WTC11 (cell line): Measurements from ENCODE around the gene UBL3. TPM values are rescaled to one million over a fixed set of nuclear protein-coding genes. Genes with fewer than 3 reads are reported as not detected.

ENCODE experiments used
- ATAC-seq: fragments of 200-7000 bp; cut with Tn5 transposase; 2 replicates; pipeline ENCODE4 v1.10.0; 2021; ENCODE audit warnings: mild to moderate bottlenecking, moderate library complexity
- CTCF ChIA-PET: fragments of 300-600 bp; sonication (Branson Sonifier 250); formaldehyde crosslinking; loops from one replicate; lab custom pipeline; 2021; ENCODE audit warnings: antibody characterized with exemption; lab: Charles Lee
- POLR2A ChIA-PET: fragments of 350-600 bp; sonication (Branson Sonifier 250); formaldehyde crosslinking; loops from one replicate; lab custom pipeline; 2021; ENCODE audit warnings: antibody characterized with exemption; lab: Charles Lee
- DNase-seq: peaks from one replicate; pipeline ENCODE4 v3.0.0; 2021; ENCODE audit warnings: low spot score
- H3K27ac Mint-ChIP-seq: 2 replicates; pipeline ENCODE4 v1.8.0; 2021; ENCODE audit warnings: mixed read lengths
- H3K27me3 Mint-ChIP-seq: 2 replicates; pipeline ENCODE4 v1.8.0; 2021; ENCODE audit warnings: low read depth, mild to moderate bottlenecking, moderate library complexity, mixed read lengths
- H3K36me3 Mint-ChIP-seq: 2 replicates; pipeline ENCODE4 v1.8.0; 2021; ENCODE audit warnings: mixed read lengths
- H3K4me1 Mint-ChIP-seq: 2 replicates; pipeline ENCODE4 v1.8.0; 2022; ENCODE audit warnings: mixed read lengths
- H3K4me3 Mint-ChIP-seq: 2 replicates; pipeline ENCODE4 v1.8.0; 2021; ENCODE audit warnings: mild to moderate bottlenecking, moderate library complexity, mixed read lengths
- H3K9me3 Mint-ChIP-seq: 2 replicates; pipeline ENCODE4 v1.8.0; 2021; ENCODE audit warnings: mixed read lengths
- AFF4 ChIP-seq: sonication (generic); formaldehyde crosslinking; IDR thresholded peaks from 2 replicates; pipeline ENCODE4 v1.8.1; 2023; ENCODE audit warnings: mild to moderate bottlenecking, missing genetic modification reagents, borderline replicate concordance
- CTCF ChIP-seq: fragments of 200-600 bp; IDR thresholded peaks from 2 replicates; pipeline ENCODE4 v1.8.0; 2022; ENCODE audit warnings: antibody characterized with exemption
- E2F4 ChIP-seq: sonication (generic); formaldehyde crosslinking; IDR thresholded peaks from 2 replicates; pipeline ENCODE4 v1.8.1; 2022; ENCODE audit warnings: low read depth, mild to moderate bottlenecking, moderate library complexity, missing genetic modification reagents, borderline replicate concordance
- ELF4 ChIP-seq: sonication (generic); formaldehyde crosslinking; IDR thresholded peaks from 2 replicates; pipeline ENCODE4 v1.8.1; 2022; ENCODE audit warnings: low read depth, mild to moderate bottlenecking, moderate library complexity, missing genetic modification reagents
- FOXP1 ChIP-seq: sonication (generic); formaldehyde crosslinking; IDR thresholded peaks from 2 replicates; pipeline ENCODE4 v1.8.0; 2022; ENCODE audit warnings: missing genetic modification reagents, mild to moderate bottlenecking, moderate library complexity, borderline replicate concordance
- GABPB1 ChIP-seq: sonication (generic); formaldehyde crosslinking; IDR thresholded peaks from 2 replicates; pipeline ENCODE4 v1.8.1; 2023; ENCODE audit warnings: mild to moderate bottlenecking, missing genetic modification reagents
- HMGA2 ChIP-seq: fragments of 250-450 bp; sonication (Bioruptor Pico); IDR thresholded peaks from 2 replicates; pipeline ENCODE4 v1.4.0; 2021; ENCODE audit warnings: mild to moderate bottlenecking, moderate library complexity
- NR1H2 ChIP-seq: sonication (generic); formaldehyde crosslinking; IDR thresholded peaks from 2 replicates; pipeline ENCODE4 v1.9.0; 2021; ENCODE audit warnings: mild to moderate bottlenecking, moderate library complexity, missing genetic modification reagents
- PREB ChIP-seq: sonication (generic); formaldehyde crosslinking; IDR thresholded peaks from 2 replicates; pipeline ENCODE4 v1.8.1; 2022; ENCODE audit warnings: mild to moderate bottlenecking, missing genetic modification reagents, moderate library complexity, borderline replicate concordance
- RORB ChIP-seq: fragments of 250-450 bp; sonication (Bioruptor Pico); IDR thresholded peaks from 2 replicates; pipeline ENCODE4 v1.9.0; 2021; ENCODE audit warnings: mild to moderate bottlenecking
- SP1 ChIP-seq: sonication (generic); formaldehyde crosslinking; conservative IDR thresholded peaks from 2 replicates; pipeline ENCODE4 v1.8.1; 2022; ENCODE audit warnings: missing genetic modification reagents
- TCF7 ChIP-seq: sonication (generic); formaldehyde crosslinking; IDR thresholded peaks from 2 replicates; pipeline ENCODE4 v1.8.0; 2022; ENCODE audit warnings: mild to moderate bottlenecking, low read depth, missing genetic modification reagents, moderate library complexity
- ZBTB43 ChIP-seq: sonication (generic); formaldehyde crosslinking; IDR thresholded peaks from 2 replicates; pipeline ENCODE4 v1.8.1; 2023; ENCODE audit warnings: mild to moderate bottlenecking, missing genetic modification reagents
- ZNF121 ChIP-seq: sonication (generic); formaldehyde crosslinking; IDR thresholded peaks from 2 replicates; pipeline ENCODE4 v1.8.0; 2023; ENCODE audit warnings: missing genetic modification reagents
- ZNF263 ChIP-seq: sonication (generic); formaldehyde crosslinking; IDR thresholded peaks from 2 replicates; pipeline ENCODE4 v1.8.1; 2022; ENCODE audit warnings: low read depth, mild to moderate bottlenecking, moderate library complexity, missing genetic modification reagents
- ZNF281 ChIP-seq: sonication (generic); formaldehyde crosslinking; IDR thresholded peaks from 2 replicates; pipeline ENCODE4 v1.8.0; 2023; ENCODE audit warnings: mild to moderate bottlenecking, missing genetic modification reagents
- total RNA-seq: library from RNA; stranded (reverse); gene quantifications from 3 replicates; pipeline ENCODE4 v1.2.3, GENCODE V29; 2021

The UBL3 gene
- total RNA-seq, 1 experiment from 2014 or later: 15.5 TPM

- TF ChIP-seq ELF4 (CRISPR knock-in tag): no peak
- TF ChIP-seq TCF7 (CRISPR knock-in tag): no peak
- TF ChIP-seq GABPB1 (CRISPR knock-in tag): no peak
- no peak for TF ChIP-seq NR1H2 (CRISPR knock-in tag)
- no peak for TF ChIP-seq ZNF263
- TF ChIP-seq CTCF: no peak
- TF ChIP-seq PREB: no peak
These were observed at the start of gene UBL3 (continued) for GRCh38 chr13:29850213-29850898.

GRCh38 chr13:29897102-29897501, 46.7 kb upstream of the UBL3 start:
- Mint-ChIP-seq H3K9me3 (peaks cover 12% of the 10 kb centered on the region), H3K27me3 (no peaks in the 10 kb centered on the region), H3K4me3 (no peak overlapping the region), H3K36me3 (peaks cover 3% of the 10 kb centered on the region; the same call in 1 of the 2 replicates), H3K27ac (no peak overlapping the region), H3K4me1 (peaks cover 10% of the 10 kb centered on the region)
- ATAC-seq (no peak), DNase-seq (no peak)
- TF ChIP-seq ZBTB43 (no peak), HMGA2 (CRISPR knock-in tag) (no peak), AFF4 (no peak), E2F4 (CRISPR knock-in tag) (no peak), ZNF121 (CRISPR knock-in tag) (no peak), PREB (no peak), FOXP1 (CRISPR knock-in tag) (no peak), SP1 (CRISPR knock-in tag) (no peak), RORB (CRISPR knock-in tag) (no peak), ZNF281 (no peak)
- ChIA-PET CTCF (no interaction called here), POLR2A (no interaction called here)
